ENCODE results near the gene TFDP2. TPM values are rescaled to one million over a fixed set of nuclear protein-coding genes. Genes with fewer than 3 reads are reported as not detected.

TFDP2 gene
- total and polyA plus RNA-seq, 2 of the 8 experiments (the other 6 are each of a cell fraction or from before 2014, with no cell fraction given), result 41.1 to 119 TPM

GRCh38 chr3:141930801-141931200 lies 218.5 kb downstream of the TFDP2 start:
- H3K4me3 ChIP-seq (ENCODE audit: extremely low read depth in 1 of 4, insufficient read depth in 2 of 4, low read depth in 3 of 4, low read length in 4 of 4), result no peak overlapping the region
- DNase-seq (ENCODE audit: low read depth in 1 of 2, low spot score in 2 of 2) (peak in 1 of 2 experiments; percentile 42), FAIRE-seq (no peak)
- no peak overlapping the region for H3K18ac ChIP-seq (ENCODE audit: extremely low read depth, low read length)
- no peaks in the 10 kb centered on the region; the same call in 1 of the 2 replicates for H3K79me1 ChIP-seq (ENCODE audit: low read depth, low read length)
- no peaks in the 10 kb centered on the region for H3K23me2 ChIP-seq (ENCODE audit: low read depth, low read length)
- no peaks in the 10 kb centered on the region for H3K79me2 ChIP-seq (ENCODE audit: control insufficient read depth in 1 of 2, insufficient read depth in 2 of 2, low read length in 2 of 2)
- H2AK5ac ChIP-seq (ENCODE audit: low read depth, low read length), result no peak overlapping the region
- H3K4ac ChIP-seq (replicated peaks; ENCODE audit: insufficient read length, low read depth, low read length), result no peak overlapping the region
- H4K5ac ChIP-seq (ENCODE audit: insufficient read length, low read depth, low read length), result no peak overlapping the region
- H2BK12ac ChIP-seq (ENCODE audit: low read depth, low read length), result no peak overlapping the region
- H4K91ac ChIP-seq (replicated peaks; ENCODE audit: insufficient read length, low read length), result no peak overlapping the region
- no peak overlapping the region for H3K14ac ChIP-seq (ENCODE audit: insufficient read length)
- H3K56ac ChIP-seq (replicated peaks; ENCODE audit: insufficient read length, low read depth, low read length), result no peak overlapping the region
- H3K27ac ChIP-seq (ENCODE audit: low read depth, low read length), result no peak overlapping the region
- no peak overlapping the region for H3K4me2 ChIP-seq (ENCODE audit: insufficient read depth in 1 of 2, low read depth in 2 of 2, low read length in 2 of 2)
- no peak overlapping the region for H2BK5ac ChIP-seq (ENCODE audit: low read depth, low read length)
- H3K4me1 ChIP-seq (replicated peaks in 1 of 4; ENCODE audit: control insufficient read depth in 3 of 4, insufficient read depth in 4 of 4, low read length in 3 of 4), result 0 out of 7 replicates have a peak, but pooled peaks cover 0 to 3% (median under 1%) of the 10 kb centered on the region in 4 experiments
- no peak overlapping the region for H2BK20ac ChIP-seq (ENCODE audit: low read length)
- no peak overlapping the region for H3K23ac ChIP-seq (ENCODE audit: insufficient read length)
- H3K9me3 ChIP-seq (ENCODE audit: insufficient read depth in 2 of 2, low read depth in 1 of 2, low read length in 1 of 2), result no peaks in the 10 kb centered on the region
- H2BK120ac ChIP-seq (replicated peaks; ENCODE audit: low read depth, low read length), result no peak overlapping the region
- TF ChIP-seq NANOG (IDR thresholded peaks at IDR 0.05; ENCODE audit: insufficient read depth, low read depth, low read length, poor library complexity, severe bottlenecking) (no peak), JUN (IDR thresholded peaks at IDR 0.05; ENCODE audit: low read depth, low read length) (no peak), BCL11A (IDR thresholded peaks at IDR 0.05; ENCODE audit: low read depth in 2 of 2, low read length in 2 of 2) (no peak), SP1 (IDR thresholded peaks at IDR 0.05; ENCODE audit: low read depth, low read length) (no peak), FOSL1 (IDR thresholded peaks at IDR 0.05; ENCODE audit: insufficient read depth, low read depth, low read length) (no peak), USF2 (IDR thresholded peaks at IDR 0.05; ENCODE audit: low read length) (no peak), POU5F1 (IDR thresholded peaks at IDR 0.05; ENCODE audit: low read depth, low read length) (no peak), CREB1 (IDR thresholded peaks at IDR 0.05) (no peak), CHD2 (IDR thresholded peaks at IDR 0.05; ENCODE audit: low read length) (no peak), EP300 (IDR thresholded peaks at IDR 0.05; ENCODE audit: borderline replicate concordance in 1 of 2, low read depth in 2 of 2, low read length in 2 of 2) (no peak), YY1 (IDR thresholded peaks at IDR 0.05; ENCODE audit: low read depth, low read length) (no peak), KDM5A (IDR thresholded peaks at IDR 0.05; ENCODE audit: low read length) (no peak), RFX5 (IDR thresholded peaks at IDR 0.05; ENCODE audit: borderline replicate concordance, low read depth, low read length) (no peak)
- peaks cover 0 to 18% (median 2%) of the 10 kb centered on the region in 4 experiments; a peak in 3 of 8 replicates for H3K36me3 ChIP-seq (ENCODE audit: control insufficient read depth in 2 of 4, insufficient read depth in 4 of 4, low read length in 3 of 4)
- no peak overlapping the region for H3K9ac ChIP-seq (replicated peaks in 1 of 4; ENCODE audit: extremely low read depth in 1 of 4, low read depth in 3 of 4, low read length in 3 of 4)
- H4K20me1 ChIP-seq (replicated peaks in 1 of 2; ENCODE audit: control insufficient read depth in 1 of 2, insufficient read depth in 2 of 2, low read length in 2 of 2), result peaks cover 0 to 7% of the 10 kb centered on the region in 2 experiments
- POLR2A ChIA-PET (ENCODE audit: partially characterized antibody), result no interaction called here
- H2BK15ac ChIP-seq (ENCODE audit: low read length), result no peak overlapping the region
- CTCF ChIA-PET (ENCODE audit: partially characterized antibody), result interaction anchor here (0.9 kb wide), 1 partner anchor 10 kb away, joined by 3 read pairs; no protein-coding TSS in a partner anchor
- WGBS, 2 experiments (ENCODE audit: extremely low coverage in 1 of 2, insufficient coverage in 1 of 2, insufficient read length in 1 of 2, insufficient replicate concordance in 2 of 2, low coverage in 1 of 2, low lambda C conversion rate in 2 of 2, missing lambda C conversion rate in 1 of 2), result 87% methylated on average over 4 of the region's 4 CpGs; no CpG with 5 or more reads in 1 of the 2 experiments
- H3K27me3 ChIP-seq (replicated peaks in 1 of 4; ENCODE audit: control insufficient read depth in 3 of 4, extremely low read depth in 1 of 4, insufficient read depth in 3 of 4, low read length in 3 of 4), result no peaks in the 10 kb centered on the region
- H4K8ac ChIP-seq (ENCODE audit: extremely low read depth, insufficient read depth, low read length), result no peak overlapping the region
- H2AFZ ChIP-seq (ENCODE audit: low read length), result no peak overlapping the region

All from H1 (cell line).